Endodermal cell (in vitro differentiated cells): ENCODE measurements around the gene RBMS3. TPM values are rescaled to one million over a fixed set of nuclear protein-coding genes. Genes with fewer than 3 reads are reported as not detected.

Experiments
- DNase-seq: peaks from one replicate; pipeline ENCODE4 v3.0.0-alpha.2; 2017
- H3K27ac ChIP-seq: 2 replicates; pipeline ENCODE4 v1.5.1; 2013; ENCODE audit warnings: mild to moderate bottlenecking, low read depth, low read length, moderate library complexity
- H3K27me3 ChIP-seq: 2 replicates; pipeline ENCODE4 v1.6.1; 2013; ENCODE audit warnings: mild to moderate bottlenecking, low read length, moderate library complexity; ENCODE audit not compliant: insufficient read depth, control insufficient read depth, poor library complexity, severe bottlenecking
- H3K36me3 ChIP-seq: 2 replicates; pipeline ENCODE4 v1.7.0; 2013; ENCODE audit warnings: mild to moderate bottlenecking, low read length, moderate library complexity; ENCODE audit not compliant: control insufficient read depth, insufficient read depth
- H3K4me1 ChIP-seq: one replicate; pipeline ENCODE4 v1.7.0; 2013; ENCODE audit warnings: low read length; ENCODE audit not compliant: control insufficient read depth, insufficient read depth
- H3K4me3 ChIP-seq: 2 replicates; pipeline ENCODE4 v1.5.1; 2013; ENCODE audit warnings: mild to moderate bottlenecking, low read length, moderate library complexity
- H3K9ac ChIP-seq: 2 replicates; pipeline ENCODE4 v1.6.1; 2013; ENCODE audit warnings: mild to moderate bottlenecking, low read length, moderate library complexity; ENCODE audit not compliant: poor library complexity, severe bottlenecking; ENCODE audit errors: extremely low read depth
- H3K9me3 ChIP-seq: 2 replicates; pipeline ENCODE4 v1.6.1; 2013; ENCODE audit warnings: mild to moderate bottlenecking, low read length, moderate library complexity; ENCODE audit not compliant: control insufficient read depth
- H3K27ac Mint-ChIP-seq: 2 replicates; pipeline ENCODE4 v1.8.0; 2020; ENCODE audit warnings: mixed read lengths
- H3K27me3 Mint-ChIP-seq: 2 replicates; pipeline ENCODE4 v1.8.0; 2021; ENCODE audit warnings: mild to moderate bottlenecking, mixed read lengths; ENCODE audit not compliant: insufficient read depth
- H3K36me3 Mint-ChIP-seq: 2 replicates; pipeline ENCODE4 v1.8.0; 2020; ENCODE audit warnings: low read depth, mixed read lengths
- H3K4me1 Mint-ChIP-seq: 2 replicates; pipeline ENCODE4 v1.8.0; 2020; ENCODE audit warnings: mixed read lengths
- H3K4me3 Mint-ChIP-seq: 2 replicates; pipeline ENCODE4 v1.8.0; 2020; ENCODE audit warnings: mild to moderate bottlenecking, moderate library complexity, mixed read lengths
- H3K9me3 Mint-ChIP-seq: 2 replicates; pipeline ENCODE4 v1.8.0; 2020; ENCODE audit warnings: mild to moderate bottlenecking, mixed read lengths
- CTCF ChIP-seq: fragments of 200-600 bp; sonication (generic); conservative IDR thresholded peaks from 2 replicates; pipeline ENCODE4 v1.5.0; 2021; ENCODE audit warnings: antibody characterized with exemption, mild to moderate bottlenecking
- WGBS, 2 experiments: methylation state at CpG; one replicate each; pipeline versions ENCODE4 v1.1.5 to v1.1.7; 2013; ENCODE audit warnings: missing lambda C conversion rate in 2 of 2, mixed read lengths in 1 of 2; ENCODE audit not compliant: insufficient coverage in 1 of 2, insufficient read length in 1 of 2; 5-methylcytosine and 5-hydroxymethylcytosine counted together
- total RNA-seq, 2 donors: library from RNA; stranded (reverse); fragmentation: NEBNext Ultra II Directional in 1 of 2; extraction: Animal tissue kit (Norgen Biotek cat#: 25700) in 1 of 2; gene quantifications; 2 replicates in 1 of 2; 3 replicates in 1 of 2; pipeline ENCODE4 v1.2.1, GENCODE V29; 2021

The RBMS3 gene
- total RNA-seq, 2 donors from 2014 or later: 2.0 to 7.3 TPM

GRCh38 chr3:29796808-29797207 lies 515.9 kb downstream of the RBMS3 start:
- H3K4me3 Mint-ChIP-seq: no peak overlapping the region
- H3K4me1 Mint-ChIP-seq: no peaks in the 10 kb centered on the region
- H3K36me3 Mint-ChIP-seq: no peaks in the 10 kb centered on the region
- Histone ChIP-seq H3K36me3 (no peaks in the 10 kb centered on the region), H3K4me1 (no peaks in the 10 kb centered on the region), H3K9ac (no peak overlapping the region), H3K9me3 (no peaks in the 10 kb centered on the region), H3K4me3 (no peak overlapping the region), H3K27me3 (no peaks in the 10 kb centered on the region), H3K27ac (no peak overlapping the region)
- no peaks in the 10 kb centered on the region for H3K9me3 Mint-ChIP-seq
- no peaks in the 10 kb centered on the region for H3K27me3 Mint-ChIP-seq
- TF ChIP-seq CTCF: no peak
- no peak overlapping the region for H3K27ac Mint-ChIP-seq
- 82 to 91% methylated on average over 6 to 8 of the region's 8 CpGs for WGBS, 2 experiments
- no peak for DNase-seq

GRCh38 chr3:29802057-29802456 lies 521.2 kb downstream of the RBMS3 start:
- no peaks in the 10 kb centered on the region for H3K27me3 Mint-ChIP-seq
- no peaks in the 10 kb centered on the region for H3K4me1 ChIP-seq
- 91% methylated on average over 2 of the region's 4 CpGs; no CpG with 5 or more reads in 1 of the 2 experiments for WGBS, 2 experiments

GRCh38 chr3:29804044-29804443 lies 523.2 kb downstream of the RBMS3 start:
- no peak overlapping the region for H3K27ac Mint-ChIP-seq
- no peaks in the 10 kb centered on the region for H3K36me3 Mint-ChIP-seq
- Histone ChIP-seq H3K4me1 (no peaks in the 10 kb centered on the region), H3K36me3 (no peaks in the 10 kb centered on the region), H3K9ac (no peak overlapping the region), H3K9me3 (no peaks in the 10 kb centered on the region), H3K4me3 (no peak overlapping the region), H3K27me3 (no peaks in the 10 kb centered on the region), H3K27ac (no peak overlapping the region)
- no peak for DNase-seq
- no peak for TF ChIP-seq CTCF
- no peak overlapping the region for H3K4me3 Mint-ChIP-seq
- no peaks in the 10 kb centered on the region for H3K9me3 Mint-ChIP-seq
- no peaks in the 10 kb centered on the region for H3K4me1 Mint-ChIP-seq
- no peaks in the 10 kb centered on the region for H3K27me3 Mint-ChIP-seq

More at GRCh38 chr3:29802057-29802456, 521.2 kb downstream of the RBMS3 start:
- H3K9me3 Mint-ChIP-seq: no peaks in the 10 kb centered on the region
- no peak for TF ChIP-seq CTCF
- no peak for DNase-seq
- H3K27ac ChIP-seq: no peak overlapping the region
- H3K4me3 Mint-ChIP-seq: no peak overlapping the region
- H3K4me3 ChIP-seq: no peak overlapping the region
- no peak overlapping the region for H3K27ac Mint-ChIP-seq
- H3K9me3 ChIP-seq: no peaks in the 10 kb centered on the region
- no peak overlapping the region for H3K9ac ChIP-seq
- H3K4me1 Mint-ChIP-seq: no peaks in the 10 kb centered on the region
- no peaks in the 10 kb centered on the region for H3K27me3 ChIP-seq
- no peaks in the 10 kb centered on the region for H3K36me3 Mint-ChIP-seq
- no peaks in the 10 kb centered on the region for H3K36me3 ChIP-seq
